Osteoblast (primary cell): Measurements from ENCODE around the gene CNTN5. TPM values are rescaled to one million over a fixed set of nuclear protein-coding genes. Genes with fewer than 3 reads are reported as not detected.

Experiments used
- DNase-seq: peaks from one replicate; pipeline ENCODE4 v3.0.0; 2011; ENCODE audit warnings: low spot score, mixed read lengths; ENCODE audit not compliant: insufficient read length; ENCODE audit errors: missing footprints
- H2AFZ ChIP-seq: 2 replicates; pipeline ENCODE4 v1.6.0; 2011; ENCODE audit warnings: mild to moderate bottlenecking, low read length
- H3K27ac ChIP-seq: 2 replicates; pipeline ENCODE4 v1.5.1; 2011; ENCODE audit warnings: mild to moderate bottlenecking, low read depth, low read length, moderate library complexity
- H3K27me3 ChIP-seq: 2 replicates; pipeline ENCODE4 v1.6.0; 2012; ENCODE audit warnings: mild to moderate bottlenecking, control low read depth, inconsistent platforms, low read length, moderate library complexity; ENCODE audit not compliant: insufficient read depth
- H3K36me3 ChIP-seq: 2 replicates; pipeline ENCODE4 v1.5.1; 2011; ENCODE audit warnings: mild to moderate bottlenecking, low read length, control low read depth, moderate library complexity; ENCODE audit not compliant: insufficient read depth
- H3K4me1 ChIP-seq: 2 replicates; pipeline ENCODE4 v1.5.1; 2011; ENCODE audit warnings: mild to moderate bottlenecking, low read length, control low read depth, moderate library complexity; ENCODE audit not compliant: insufficient read depth
- H3K4me2 ChIP-seq: 2 replicates; pipeline ENCODE4 v1.6.0; 2011; ENCODE audit warnings: mild to moderate bottlenecking, low read length; ENCODE audit not compliant: insufficient read depth
- H3K4me3 ChIP-seq: fragments of 200-600 bp; sonication (generic); 3 replicates; pipeline ENCODE4 v1.5.1; 2012; ENCODE audit warnings: mild to moderate bottlenecking, low read length, inconsistent platforms; ENCODE audit not compliant: insufficient read depth
- H3K79me2 ChIP-seq: 2 replicates; pipeline ENCODE4 v1.6.0; 2012; ENCODE audit warnings: mild to moderate bottlenecking, low read length, control low read depth, inconsistent platforms; ENCODE audit not compliant: insufficient read depth
- H3K9me3 ChIP-seq: 2 replicates; pipeline ENCODE4 v1.5.1; 2011; ENCODE audit warnings: low read depth, low read length, control low read depth
- H4K20me1 ChIP-seq: 2 replicates; pipeline ENCODE4 v1.6.0; 2012; ENCODE audit warnings: mild to moderate bottlenecking, low read length, control low read depth; ENCODE audit not compliant: insufficient read depth
- CTCF ChIP-seq: IDR thresholded peaks from 2 replicates; pipeline ENCODE4 v1.5.1; 2011; ENCODE audit warnings: mild to moderate bottlenecking, low read depth, low read length, moderate library complexity; ENCODE audit errors: extremely low read depth
- total RNA-seq: library from RNA; depleted of rRNA; stranded (reverse); fragments of >200 nt; gene quantifications from 2 replicates; pipeline ENCODE4 v1.2.3, GENCODE V29; 2012

CNTN5 gene
- total RNA-seq, 1 donor: not detected

GRCh38 chr11:99177446-99177845 lies 156.7 kb downstream of the CNTN5 start:
- Histone ChIP-seq H3K27ac (no peak overlapping the region), H3K27me3 (no peaks in the 10 kb centered on the region), H4K20me1 (no peaks in the 10 kb centered on the region), H3K4me2 (no peak overlapping the region), H3K79me2 (no peaks in the 10 kb centered on the region), H3K36me3 (no peaks in the 10 kb centered on the region), H3K4me1 (no peaks in the 10 kb centered on the region), H2AFZ (no peak overlapping the region), H3K9me3 (no peaks in the 10 kb centered on the region), H3K4me3 (no peak overlapping the region)
- TF ChIP-seq CTCF: no peak
- DNase-seq: no peak

GRCh38 chr11:99184146-99184545 lies 163.4 kb downstream of the CNTN5 start:
- no peaks in the 10 kb centered on the region for H4K20me1 ChIP-seq
- no peaks in the 10 kb centered on the region for H3K27me3 ChIP-seq
- no peak for TF ChIP-seq CTCF
- DNase-seq: no peak
- H2AFZ ChIP-seq: no peak overlapping the region
- no peak overlapping the region for H3K27ac ChIP-seq
- no peak overlapping the region for H3K4me2 ChIP-seq
- H3K4me1 ChIP-seq: no peaks in the 10 kb centered on the region
- no peak overlapping the region for H3K4me3 ChIP-seq
- H3K79me2 ChIP-seq: no peaks in the 10 kb centered on the region
- no peaks in the 10 kb centered on the region for H3K9me3 ChIP-seq
- no peaks in the 10 kb centered on the region for H3K36me3 ChIP-seq

DNA sequence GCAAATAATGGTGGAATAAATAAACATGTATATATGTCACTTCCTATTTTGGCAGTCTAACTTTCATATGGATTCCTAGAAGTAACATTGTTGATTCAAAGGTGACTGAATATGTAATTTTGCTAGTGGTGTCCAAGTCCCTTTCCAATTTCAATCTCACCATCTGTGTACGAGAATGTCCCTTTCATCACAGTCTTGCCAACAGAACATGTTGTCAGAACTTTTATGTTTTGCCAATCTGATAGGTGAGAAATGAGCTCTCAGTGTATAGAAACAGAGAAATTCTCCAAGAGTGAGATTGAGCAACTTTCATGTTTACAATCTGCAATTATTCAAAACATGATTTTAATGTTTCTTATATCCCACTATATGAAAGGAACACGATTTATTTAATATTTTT lies 167.5 kb downstream of the CNTN5 start:
- DNase-seq: no peak
- Histone ChIP-seq H3K4me3 (no peak overlapping the region), H3K9me3 (no peaks in the 10 kb centered on the region), H2AFZ (no peak overlapping the region), H3K4me2 (no peak overlapping the region), H3K36me3 (no peaks in the 10 kb centered on the region), H3K27ac (no peak overlapping the region), H3K27me3 (no peaks in the 10 kb centered on the region), H3K79me2 (no peaks in the 10 kb centered on the region), H4K20me1 (no peaks in the 10 kb centered on the region), H3K4me1 (no peaks in the 10 kb centered on the region)
- TF ChIP-seq CTCF: no peak

- no peaks in the 10 kb centered on the region for H3K27me3 ChIP-seq
- no peak overlapping the region for H2AFZ ChIP-seq
- no peaks in the 10 kb centered on the region for H3K79me2 ChIP-seq
- H3K9me3 ChIP-seq: no peaks in the 10 kb centered on the region
- H4K20me1 ChIP-seq: no peaks in the 10 kb centered on the region
- H3K4me1 ChIP-seq: no peaks in the 10 kb centered on the region
- no peak overlapping the region for H3K27ac ChIP-seq
- no peak overlapping the region for H3K4me3 ChIP-seq
- no peak overlapping the region for H3K4me2 ChIP-seq
- TF ChIP-seq CTCF: no peak
- no peaks in the 10 kb centered on the region for H3K36me3 ChIP-seq
- no peak for DNase-seq
These were observed 172.0 kb downstream of the CNTN5 start for GRCh38 chr11:99192716-99193115.
